SK-N-SH (cell line): ENCODE results near the gene ELAVL2. TPM values are rescaled to one million over a fixed set of nuclear protein-coding genes. Genes with fewer than 3 reads are reported as not detected.

ENCODE experiments used
- CTCF ChIA-PET: fragments of 300-600, 350-600 bp; formaldehyde crosslinking; extraction: SDS; loops from one replicate; lab custom pipeline; 2021; lab: Yijun Ruan, JAX
- POLR2A ChIA-PET: fragments of 350-600 bp; sonication (Branson Sonifier 250); formaldehyde crosslinking; extraction: SDS; loops from one replicate; lab custom pipeline; 2020; ENCODE audit warnings: antibody characterized with exemption, inconsistent platforms; lab: Yijun Ruan, JAX
- DNase-seq: peaks from one replicate; pipeline ENCODE4 v3.0.0; 2012
- H2AFZ ChIP-seq: fragments of 200-600 bp; sonication (generic); 2 replicates; pipeline ENCODE4 v1.8.1; 2016; ENCODE audit warnings: antibody characterized with exemption, mild to moderate bottlenecking, low read depth
- H3F3A ChIP-seq: fragments of 200-600 bp; sonication (generic); replicated peaks from 2 replicates; pipeline ENCODE3; 2016; ENCODE audit warnings: antibody characterized with exemption, mild to moderate bottlenecking; ENCODE audit not compliant: insufficient read depth
- H3K27ac ChIP-seq, 2 experiments: fragments of 200-500 bp in 1 of 2; fragments of 200-600 bp in 1 of 2; sonication (Bioruptor generic) in 1 of 2; sonication (generic), shearing (Covaris generic) in 1 of 2; 2 replicates each; pipeline versions ENCODE4 v1.5.1 to v1.6.1; 2014 to 2016; ENCODE audit warnings: low read depth in 2 of 2, inconsistent platforms in 1 of 2, low read length in 1 of 2, mild to moderate bottlenecking in 1 of 2, mixed read lengths in 1 of 2
- H3K27me3 ChIP-seq: fragments of 200-600 bp; sonication (generic), shearing (Covaris generic); 2 replicates; pipeline ENCODE4 v1.6.1; 2016; ENCODE audit warnings: mixed run types; ENCODE audit not compliant: insufficient read depth
- H3K36me3 ChIP-seq, 2 experiments: fragments of 200-500 bp in 1 of 2; fragments of 200-600 bp in 1 of 2; sonication (Bioruptor generic) in 1 of 2; sonication (generic) in 1 of 2; replicated peaks in 1 of 2; 2 replicates each; pipeline versions ENCODE3 to v1.5.1; 2014 to 2016; ENCODE audit warnings: low read length in 1 of 2, mild to moderate bottlenecking in 1 of 2; ENCODE audit not compliant: insufficient read depth in 2 of 2, control insufficient read depth in 1 of 2
- H3K4me1 ChIP-seq, 2 experiments: fragments of 200-500 bp in 1 of 2; fragments of 200-600 bp in 1 of 2; sonication (Bioruptor generic) in 1 of 2; sonication (generic), shearing (Covaris generic) in 1 of 2; 2 replicates each; pipeline versions ENCODE4 v1.5.1 to v1.6.1; 2014 to 2016; ENCODE audit warnings: low read depth in 1 of 2, low read length in 1 of 2, mixed run types in 1 of 2; ENCODE audit not compliant: insufficient read depth in 2 of 2, control insufficient read depth in 1 of 2
- H3K4me2 ChIP-seq: fragments of 200-600 bp; sonication (generic), shearing (Covaris generic); 2 replicates; pipeline ENCODE4 v1.6.1; 2017; ENCODE audit warnings: mixed run types
- H3K4me3 ChIP-seq, 2 experiments: fragments of 200-500 bp in 1 of 2; fragments of 200-600 bp in 1 of 2; sonication (Bioruptor generic) in 1 of 2; sonication (generic), shearing (Covaris generic) in 1 of 2; 2 replicates each; pipeline versions ENCODE4 v1.5.1 to v1.8.1; 2014 to 2016; ENCODE audit warnings: low read depth in 2 of 2, inconsistent platforms in 1 of 2, low read length in 1 of 2, mild to moderate bottlenecking in 1 of 2, mixed read lengths in 1 of 2, moderate library complexity in 1 of 2
- H3K79me2 ChIP-seq: fragments of 200-600 bp; sonication (generic); 2 replicates; pipeline ENCODE4 v1.8.1; 2017; ENCODE audit warnings: mild to moderate bottlenecking; ENCODE audit not compliant: insufficient read depth
- H3K9ac ChIP-seq: fragments of 200-600 bp; sonication (generic); 2 replicates; pipeline ENCODE4 v1.6.1; 2017; ENCODE audit warnings: mixed run types
- H3K9me2 ChIP-seq: fragments of 200-600 bp; sonication (generic); 2 replicates; pipeline ENCODE4 v1.6.1; 2017; ENCODE audit warnings: mixed run types
- H3K9me3 ChIP-seq: fragments of 200-600 bp; sonication (generic); 2 replicates; pipeline ENCODE4 v1.6.1; 2017; ENCODE audit warnings: mixed run types, mild to moderate bottlenecking, moderate library complexity
- H4K20me1 ChIP-seq: fragments of 200-600 bp; sonication (generic); 2 replicates; pipeline ENCODE4 v1.6.1; 2017; ENCODE audit warnings: mild to moderate bottlenecking, mixed run types; ENCODE audit not compliant: insufficient read depth
- CTCF ChIP-seq: fragments of 200-600 bp; sonication (generic); IDR thresholded peaks from 2 replicates; pipeline ENCODE4 v1.6.1; 2017; ENCODE audit warnings: antibody characterized with exemption, mild to moderate bottlenecking, moderate library complexity
- ELF1 ChIP-seq: IDR thresholded peaks from 2 replicates; pipeline ENCODE4 v1.4.0; 2012
- EP300 ChIP-seq, 2 experiments: IDR thresholded peaks; 2 replicates each; pipeline versions ENCODE4 v1.4.0 to v1.6.1; 2012; ENCODE audit warnings: borderline replicate concordance in 1 of 2, low read depth in 1 of 2, low read length in 1 of 2
- FOSL2 ChIP-seq: IDR thresholded peaks from 2 replicates; pipeline ENCODE4 v1.4.0; 2012; ENCODE audit warnings: low read depth, mild to moderate bottlenecking, moderate library complexity, borderline replicate concordance
- IRF3 ChIP-seq: fragments of 150-350 bp; IDR thresholded peaks from 2 replicates; pipeline ENCODE4 v1.6.1; 2016; ENCODE audit warnings: mild to moderate bottlenecking, low read depth, low read length
- MXI1 ChIP-seq: IDR thresholded peaks from 2 replicates; pipeline ENCODE4 v1.6.1; 2012; ENCODE audit warnings: mild to moderate bottlenecking, low read depth, low read length, improper control_type of control experiment
- NRF1 ChIP-seq: IDR thresholded peaks from 2 replicates; pipeline ENCODE4 v1.6.1; 2012; ENCODE audit warnings: low read depth, mild to moderate bottlenecking, low read length
- PBX3 ChIP-seq: IDR thresholded peaks from 2 replicates; pipeline ENCODE4; 2012
- POLR2AphosphoS5 ChIP-seq: IDR thresholded peaks from 2 replicates; pipeline ENCODE4 v1.6.1; 2012; ENCODE audit warnings: low read depth, low read length
- RXRA ChIP-seq: IDR thresholded peaks from 2 replicates; pipeline ENCODE4 v1.4.0; 2012; ENCODE audit warnings: low read depth, mild to moderate bottlenecking, borderline replicate concordance
- TAF1 ChIP-seq: IDR thresholded peaks from 2 replicates; pipeline ENCODE4 v1.6.1; 2012; ENCODE audit warnings: low read depth, mild to moderate bottlenecking, low read length, moderate library complexity, borderline replicate concordance
- TCF12 ChIP-seq: IDR thresholded peaks from 2 replicates; pipeline ENCODE4 v1.4.0; 2012
- YY1 ChIP-seq: IDR thresholded peaks from 2 replicates; pipeline ENCODE4 v1.4.0; 2012; ENCODE audit warnings: low read depth, mild to moderate bottlenecking
- WGBS: methylation state at CpG from one replicate; pipeline ENCODE4 v1.1.6; 2017; ENCODE audit warnings: low lambda C conversion rate; 5-methylcytosine and 5-hydroxymethylcytosine counted together
- polyA plus RNA-seq, 3 experiments: library from polyadenylated mRNA; depleted of rRNA; stranded (reverse); fragments of >200 nt; gene quantifications; 2 replicates each; pipeline ENCODE4 v1.2.3, GENCODE V29; 2012
- TF ChIP-seq, protein P1 (sequence below): IDR thresholded peaks from 2 replicates; pipeline ENCODE4 v1.4.0; 2012; ENCODE audit warnings: low read depth, borderline replicate concordance
- TF ChIP-seq, protein P2 (sequence below): IDR thresholded peaks from 2 replicates; pipeline ENCODE4 v1.4.0; 2012; ENCODE audit warnings: low read depth
- TF ChIP-seq, protein P3 (sequence below): fragments of 150-350 bp; IDR thresholded peaks from 2 replicates; pipeline ENCODE4 v1.6.1; 2017; ENCODE audit warnings: antibody characterized with exemption, low read length, low read depth, borderline replicate concordance

The ELAVL2 gene
- polyA plus RNA-seq, 1 of the 3 experiments (the other 2 are of a cell fraction) = 0.15 TPM

DNA sequence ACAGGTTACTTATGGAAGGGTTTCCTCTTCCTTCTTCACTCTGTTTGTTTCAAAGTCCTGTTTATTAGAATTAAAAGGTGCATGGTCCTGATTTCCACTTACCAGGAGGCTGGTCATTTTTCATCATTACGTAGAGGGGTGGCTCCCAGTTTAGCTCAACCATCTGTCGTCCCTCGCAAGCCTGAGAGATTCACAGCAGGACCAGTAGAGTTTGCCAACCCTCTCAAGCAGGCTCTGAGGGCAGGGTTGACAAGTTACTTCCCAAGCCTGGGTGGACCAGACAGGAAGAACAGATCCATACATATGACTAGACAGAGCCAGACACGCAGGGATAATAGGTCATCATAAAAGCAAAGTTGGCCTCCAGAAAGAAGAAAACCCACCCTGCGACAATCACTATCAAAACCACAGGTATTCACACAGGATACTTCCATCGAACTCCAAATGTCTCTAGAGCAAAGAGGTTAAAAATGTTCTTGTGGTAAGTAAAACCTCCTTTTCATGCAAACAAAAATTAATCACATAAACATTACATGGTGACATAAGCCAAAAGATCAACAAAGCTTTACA, 151.9 kb downstream of the ELAVL2 start:
- H3K9ac ChIP-seq = no peak overlapping the region
- no peaks in the 10 kb centered on the region for H3K9me3 ChIP-seq
- no peaks in the 10 kb centered on the region for H3K79me2 ChIP-seq
- H3K27me3 ChIP-seq = no peaks in the 10 kb centered on the region
- no peak overlapping the region for H3K27ac ChIP-seq
- H3F3A ChIP-seq = no peaks in the 10 kb centered on the region
- no peaks in the 10 kb centered on the region for H3K4me1 ChIP-seq
- no peak overlapping the region for H2AFZ ChIP-seq
- H3K4me2 ChIP-seq = no peak overlapping the region
- DNase-seq = no peak
- WGBS = 61% methylated on average over 6 of the region's 6 CpGs
- no peak overlapping the region for H3K4me3 ChIP-seq
- ChIA-PET POLR2A (no interaction called here), CTCF (no interaction called here)
- no peaks in the 10 kb centered on the region for H4K20me1 ChIP-seq
- H3K36me3 ChIP-seq = no peaks in the 10 kb centered on the region
- no peaks in the 10 kb centered on the region for H3K9me2 ChIP-seq
- TF ChIP-seq YY1 = no peak
- TF ChIP-seq FOSL2 = no peak
- TF ChIP-seq EP300 (IDR thresholded peaks at IDR 0.05; ENCODE audit: borderline replicate concordance in 1 of 2, low read depth in 1 of 2, low read length in 1 of 2) = no peak
- TF ChIP-seq, protein P1, sequence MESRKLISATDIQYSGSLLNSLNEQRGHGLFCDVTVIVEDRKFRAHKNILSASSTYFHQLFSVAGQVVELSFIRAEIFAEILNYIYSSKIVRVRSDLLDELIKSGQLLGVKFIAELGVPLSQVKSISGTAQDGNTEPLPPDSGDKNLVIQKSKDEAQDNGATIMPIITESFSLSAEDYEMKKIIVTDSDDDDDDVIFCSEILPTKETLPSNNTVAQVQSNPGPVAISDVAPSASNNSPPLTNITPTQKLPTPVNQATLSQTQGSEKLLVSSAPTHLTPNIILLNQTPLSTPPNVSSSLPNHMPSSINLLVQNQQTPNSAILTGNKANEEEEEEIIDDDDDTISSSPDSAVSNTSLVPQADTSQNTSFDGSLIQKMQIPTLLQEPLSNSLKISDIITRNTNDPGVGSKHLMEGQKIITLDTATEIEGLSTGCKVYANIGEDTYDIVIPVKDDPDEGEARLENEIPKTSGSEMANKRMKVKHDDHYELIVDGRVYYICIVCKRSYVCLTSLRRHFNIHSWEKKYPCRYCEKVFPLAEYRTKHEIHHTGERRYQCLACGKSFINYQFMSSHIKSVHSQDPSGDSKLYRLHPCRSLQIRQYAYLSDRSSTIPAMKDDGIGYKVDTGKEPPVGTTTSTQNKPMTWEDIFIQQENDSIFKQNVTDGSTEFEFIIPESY = no peak
- no peak for TF ChIP-seq MXI1
- TF ChIP-seq ELF1 = no peak

GRCh38 chr9:23672151-23672550, 153.9 kb downstream of the ELAVL2 start:
- H2AFZ ChIP-seq = no peak overlapping the region
- H3K9me2 ChIP-seq = no peaks in the 10 kb centered on the region
- H3F3A ChIP-seq = no peaks in the 10 kb centered on the region
- no peaks in the 10 kb centered on the region for H3K27me3 ChIP-seq
- no peak overlapping the region for H3K4me2 ChIP-seq
- DNase-seq = no peak
- no peaks in the 10 kb centered on the region for H3K4me1 ChIP-seq
- ChIA-PET CTCF (no interaction called here), POLR2A (no interaction called here)
- no peaks in the 10 kb centered on the region for H3K36me3 ChIP-seq
- no peaks in the 10 kb centered on the region for H3K9me3 ChIP-seq
- no peak overlapping the region for H3K9ac ChIP-seq
- H3K4me3 ChIP-seq = no peak overlapping the region
- no peak for TF ChIP-seq PBX3
- TF ChIP-seq CTCF = no peak
- TF ChIP-seq IRF3 = no peak
- TF ChIP-seq, protein P2, sequence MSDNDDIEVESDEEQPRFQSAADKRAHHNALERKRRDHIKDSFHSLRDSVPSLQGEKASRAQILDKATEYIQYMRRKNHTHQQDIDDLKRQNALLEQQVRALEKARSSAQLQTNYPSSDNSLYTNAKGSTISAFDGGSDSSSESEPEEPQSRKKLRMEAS = no peak
- TF ChIP-seq RXRA = no peak
- TF ChIP-seq POLR2AphosphoS5 = no peak
- no peak for TF ChIP-seq NRF1
- TF ChIP-seq, protein P3, sequence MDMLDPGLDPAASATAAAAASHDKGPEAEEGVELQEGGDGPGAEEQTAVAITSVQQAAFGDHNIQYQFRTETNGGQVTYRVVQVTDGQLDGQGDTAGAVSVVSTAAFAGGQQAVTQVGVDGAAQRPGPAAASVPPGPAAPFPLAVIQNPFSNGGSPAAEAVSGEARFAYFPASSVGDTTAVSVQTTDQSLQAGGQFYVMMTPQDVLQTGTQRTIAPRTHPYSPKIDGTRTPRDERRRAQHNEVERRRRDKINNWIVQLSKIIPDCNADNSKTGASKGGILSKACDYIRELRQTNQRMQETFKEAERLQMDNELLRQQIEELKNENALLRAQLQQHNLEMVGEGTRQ = no peak
- TF ChIP-seq TCF12 = no peak
- no peak for TF ChIP-seq YY1
- TF ChIP-seq TAF1 = no peak
- H4K20me1 ChIP-seq = no peaks in the 10 kb centered on the region
- 63% methylated on average over 6 of the region's 6 CpGs for WGBS
- no peak overlapping the region for H3K27ac ChIP-seq
- no peaks in the 10 kb centered on the region for H3K79me2 ChIP-seq
